Natural killer cell (primary cell): ENCODE data around the gene HIGD1C. TPM values are rescaled to one million over a fixed set of nuclear protein-coding genes. Genes with fewer than 3 reads are reported as not detected.

Experiments used
- ATAC-seq, 3 donors: fragments of 150-1000 bp in 2 of 3; fragments of 200-7000 bp in 1 of 3; cut with Tn5 transposase; 1 replicate in 1 of 3; 2 replicates in 2 of 3; pipeline ENCODE4 v1.10.0; 2021; ENCODE audit warnings: mild to moderate bottlenecking in 2 of 3, moderate library complexity in 2 of 3
- DNase-seq, 2 donors: peaks; one replicate each; pipeline versions ENCODE4 v3.0.0 to v3.0.0-alpha.2; 2013 to 2021; ENCODE audit warnings: mixed read lengths in 1 of 2
- H3K27ac ChIP-seq: one replicate; pipeline ENCODE4 v1.5.1; 2013; ENCODE audit warnings: mild to moderate bottlenecking, low read length
- H3K27me3 ChIP-seq: one replicate; pipeline ENCODE4 v1.6.1; 2013; ENCODE audit warnings: low read length; ENCODE audit not compliant: control insufficient read depth, insufficient read depth
- H3K36me3 ChIP-seq: one replicate; pipeline ENCODE4 v1.6.1; 2013; ENCODE audit warnings: low read length; ENCODE audit not compliant: control insufficient read depth, insufficient read depth
- H3K4me1 ChIP-seq: one replicate; pipeline ENCODE4 v1.6.1; 2013; ENCODE audit warnings: low read length; ENCODE audit not compliant: control insufficient read depth, insufficient read depth
- H3K4me3 ChIP-seq: one replicate; pipeline ENCODE4 v1.5.1; 2013; ENCODE audit warnings: low read length
- H3K9me3 ChIP-seq: one replicate; pipeline ENCODE4 v1.6.1; 2013; ENCODE audit warnings: low read length; ENCODE audit not compliant: control insufficient read depth, insufficient read depth
- H3K27ac Mint-ChIP-seq, 2 donors: one replicate each; pipeline ENCODE4 v1.8.0; 2022; ENCODE audit warnings: mild to moderate bottlenecking in 2 of 2, mixed read lengths in 2 of 2, moderate library complexity in 1 of 2
- H3K27me3 Mint-ChIP-seq, 2 donors: one replicate each; pipeline ENCODE4 v1.8.0; 2022; ENCODE audit warnings: low read depth in 2 of 2, mixed read lengths in 2 of 2
- H3K36me3 Mint-ChIP-seq: one replicate; pipeline ENCODE4 v1.8.0; 2022; ENCODE audit warnings: mixed read lengths
- H3K4me1 Mint-ChIP-seq, 2 donors: one replicate each; pipeline ENCODE4 v1.8.0; 2022; ENCODE audit warnings: mixed read lengths in 2 of 2
- H3K4me3 Mint-ChIP-seq: one replicate; pipeline ENCODE4 v1.8.0; 2022; ENCODE audit warnings: mild to moderate bottlenecking, moderate library complexity, mixed read lengths
- H3K9me3 Mint-ChIP-seq, 2 donors: one replicate each; pipeline ENCODE4 v1.8.0; 2022; ENCODE audit warnings: mixed read lengths in 2 of 2
- CTCF ChIP-seq: fragments of 200-600 bp; IDR thresholded peaks from one replicate; pipeline ENCODE4 v1.8.0; 2022; ENCODE audit warnings: antibody characterized with exemption
- WGBS: methylation state at CpG from one replicate; pipeline ENCODE4 v1.1.7; 2013; ENCODE audit warnings: missing lambda C conversion rate; ENCODE audit not compliant: insufficient coverage; 5-methylcytosine and 5-hydroxymethylcytosine counted together
- intact Hi-C: fragments of 100-400 bp; cut with micrococcal nuclease; formaldehyde crosslinking; loops from one replicate; pipeline ENCODE4 v1.14.2; 2022
- total RNA-seq, 4 donors: library from RNA; stranded (reverse); fragments of 120-200 nt in 1 of 4; gene quantifications; one replicate each; pipeline versions ENCODE4 v1.2.3 to v1.2.4, GENCODE V29; 2013 to 2022

Gene HIGD1C
- total RNA-seq, 3 donors from 2014 or later (not counting 1 experiment from before 2014, with no cell fraction given): not detected

DNA sequence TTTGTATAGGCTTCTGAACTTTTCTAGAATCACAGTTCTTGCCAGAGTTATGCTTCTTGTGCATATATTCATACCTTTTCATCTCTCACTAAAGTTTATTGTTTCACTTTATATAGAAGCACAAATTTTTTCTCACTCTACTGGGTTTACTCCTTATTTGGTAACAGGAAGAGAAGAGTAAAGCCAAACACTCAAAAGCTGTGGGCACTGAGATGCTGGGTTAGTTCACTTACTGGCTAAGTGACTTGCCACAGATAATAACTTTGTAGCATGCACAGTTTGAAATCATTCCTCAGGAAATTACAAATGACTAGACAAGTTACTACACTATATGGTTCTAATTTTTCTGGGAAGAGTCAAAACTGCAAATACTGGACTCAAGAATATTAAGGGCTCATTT, 7.8 kb downstream of the HIGD1C start:
- Mint-ChIP-seq H3K4me3 (no peak overlapping the region), H3K4me1 (peaks cover 12 to 14% of the 10 kb centered on the region in 2 donors), H3K36me3 (no peaks in the 10 kb centered on the region), H3K9me3 (no peaks in the 10 kb centered on the region), H3K27me3 (no peaks in the 10 kb centered on the region), H3K27ac (peak overlapping the region; percentile 21 to 59)
- H3K27ac ChIP-seq: no peak overlapping the region
- ATAC-seq (peak in 2 of 3 donors; percentile 31 to 66), DNase-seq (no peak)
- no peaks in the 10 kb centered on the region for H3K9me3 ChIP-seq
- H3K27me3 ChIP-seq: no peaks in the 10 kb centered on the region
- H3K36me3 ChIP-seq: no peaks in the 10 kb centered on the region
- H3K4me1 ChIP-seq: no peaks in the 10 kb centered on the region
- intact Hi-C loops: no loop called here
- TF ChIP-seq CTCF: no peak
- H3K4me3 ChIP-seq: no peak overlapping the region

- ATAC-seq: no peak
- H3K27me3 Mint-ChIP-seq: no peaks in the 10 kb centered on the region
- no peak overlapping the region for H3K27ac Mint-ChIP-seq
Observed at GRCh38 chr12:50961708-50962107, 9.4 kb downstream of the HIGD1C start.

DNA sequence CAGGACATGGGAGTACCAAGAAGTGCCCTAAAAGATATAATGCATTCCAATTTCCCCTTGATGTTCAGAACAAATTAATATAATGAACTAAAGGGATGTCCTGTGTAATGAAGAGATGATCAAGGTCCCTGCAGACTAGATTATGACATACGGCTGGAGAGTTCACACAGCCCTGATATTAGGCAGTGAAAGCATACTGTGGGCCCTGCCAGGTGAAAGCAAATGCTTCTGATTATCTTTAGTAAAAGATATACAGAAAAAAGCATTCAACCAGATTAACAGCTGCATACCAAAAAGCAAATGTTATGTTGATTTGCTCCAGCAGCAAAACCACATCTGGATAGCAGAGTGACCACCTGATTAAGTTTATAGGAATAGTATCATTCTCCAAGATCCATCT, 12.1 kb downstream of the HIGD1C start:
- Mint-ChIP-seq H3K27ac (no peak overlapping the region), H3K9me3 (no peaks in the 10 kb centered on the region), H3K4me3 (no peak overlapping the region), H3K27me3 (no peaks in the 10 kb centered on the region), H3K4me1 (peaks cover 12 to 14% of the 10 kb centered on the region in 2 donors), H3K36me3 (no peaks in the 10 kb centered on the region)
- intact Hi-C loops: no loop called here
- H3K4me3 ChIP-seq: no peak overlapping the region
- no peak for TF ChIP-seq CTCF
- 100% methylated on average over 1 of the region's 1 CpG for WGBS
- H3K27ac ChIP-seq: no peak overlapping the region
- no peaks in the 10 kb centered on the region for H3K36me3 ChIP-seq
- no peaks in the 10 kb centered on the region for H3K9me3 ChIP-seq
- ATAC-seq (no peak), DNase-seq (no peak)
- no peaks in the 10 kb centered on the region for H3K27me3 ChIP-seq
- no peaks in the 10 kb centered on the region for H3K4me1 ChIP-seq

More at GRCh38 chr12:50961708-50962107, 9.4 kb downstream of the HIGD1C start:
- no peak for DNase-seq
- no peaks in the 10 kb centered on the region for H3K36me3 ChIP-seq
- Mint-ChIP-seq H3K4me3 (no peak overlapping the region), H3K4me1 (peaks cover 12 to 14% of the 10 kb centered on the region in 2 donors), H3K36me3 (no peaks in the 10 kb centered on the region), H3K9me3 (no peaks in the 10 kb centered on the region)
- 100% methylated on average over 4 of the region's 4 CpGs for WGBS
- intact Hi-C loops: no loop called here
- no peak overlapping the region for H3K27ac ChIP-seq
- no peak overlapping the region for H3K4me3 ChIP-seq
- H3K9me3 ChIP-seq: no peaks in the 10 kb centered on the region
- TF ChIP-seq CTCF: no peak
- no peaks in the 10 kb centered on the region for H3K27me3 ChIP-seq
- no peaks in the 10 kb centered on the region for H3K4me1 ChIP-seq

DNA sequence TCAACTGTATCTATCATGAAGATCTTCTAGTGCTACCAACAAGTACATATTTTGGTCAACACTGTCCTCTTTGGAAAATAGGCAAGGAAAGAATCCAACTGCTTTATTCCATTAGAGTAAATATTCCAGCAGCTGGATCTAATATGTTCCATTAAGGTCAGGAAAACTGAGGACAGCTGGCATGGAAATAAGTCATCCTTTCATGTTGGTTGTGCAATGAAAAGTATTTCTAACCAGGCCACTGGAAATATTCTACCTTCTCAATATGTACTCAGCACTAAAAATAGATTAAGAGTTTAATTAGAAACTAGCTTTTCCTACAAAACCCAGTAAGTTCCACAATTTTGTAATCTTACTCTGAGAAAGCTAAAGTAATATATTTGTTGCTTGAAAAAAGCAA, 19.6 kb downstream of the HIGD1C start:
- H3K36me3 Mint-ChIP-seq: no peaks in the 10 kb centered on the region
- H3K4me3 Mint-ChIP-seq: no peak overlapping the region
- no peak overlapping the region for H3K4me3 ChIP-seq
- no peak for TF ChIP-seq CTCF
- no peaks in the 10 kb centered on the region for H3K4me1 Mint-ChIP-seq
- H3K27me3 Mint-ChIP-seq: no peaks in the 10 kb centered on the region
- H3K9me3 ChIP-seq: no peaks in the 10 kb centered on the region
- no peaks in the 10 kb centered on the region for H3K27me3 ChIP-seq
- ATAC-seq: no peak
- H3K27ac Mint-ChIP-seq: no peak overlapping the region
- no peak overlapping the region for H3K27ac ChIP-seq
- no peaks in the 10 kb centered on the region for H3K4me1 ChIP-seq
- intact Hi-C loops: no loop called here
- H3K36me3 ChIP-seq: peaks cover 4% of the 10 kb centered on the region
- DNase-seq: no peak
- no peaks in the 10 kb centered on the region for H3K9me3 Mint-ChIP-seq
